ENCODE data around the gene C8G. TPM values are rescaled to one million over a fixed set of nuclear protein-coding genes. Genes with fewer than 3 reads are reported as not detected.

The C8G gene
- total and polyA plus RNA-seq, 2 of the 8 experiments (the other 6 are each of a cell fraction or from before 2014, with no cell fraction given) = 0.62 to 0.80 TPM

DNA sequence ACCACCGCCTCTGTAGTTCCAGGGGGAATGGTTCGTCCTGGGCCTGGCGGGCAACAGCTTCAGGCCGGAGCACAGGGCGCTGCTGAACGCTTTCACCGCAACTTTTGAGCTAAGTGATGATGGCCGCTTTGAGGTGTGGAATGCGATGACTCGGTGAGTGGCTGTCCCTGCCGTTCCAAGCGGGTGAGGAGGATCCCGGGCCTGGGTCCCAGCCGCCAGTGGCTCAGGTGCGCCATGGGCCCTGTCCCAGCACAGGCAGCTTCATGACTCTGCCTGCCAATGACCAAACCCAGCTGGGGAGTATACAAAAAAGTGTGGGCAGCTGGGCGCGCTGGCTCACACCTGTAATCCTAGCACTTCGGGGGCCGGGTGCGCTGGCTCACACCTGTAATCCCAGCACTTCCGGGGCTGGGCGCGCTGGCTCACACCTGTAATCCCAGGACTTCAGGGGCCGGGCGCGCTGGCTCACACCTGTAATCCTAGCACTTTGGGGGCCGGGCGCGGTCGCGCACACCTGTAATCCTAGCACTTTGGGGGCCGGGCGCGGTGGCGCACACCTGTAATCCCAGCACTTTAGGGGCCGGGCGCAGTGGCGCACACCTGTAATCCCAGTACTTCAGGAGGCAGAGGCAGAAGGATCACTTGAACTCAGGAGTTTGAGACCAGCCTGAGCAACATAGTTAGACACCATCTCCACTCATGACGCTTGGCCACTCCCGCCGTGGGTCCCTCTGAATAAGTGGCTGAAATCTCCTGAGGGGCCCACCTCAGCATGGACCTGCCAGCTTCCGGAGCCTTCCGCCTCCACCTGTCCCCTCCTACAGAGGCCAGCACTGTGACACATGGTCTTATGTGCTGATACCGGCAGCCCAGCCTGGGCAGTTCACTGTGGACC, 8.1 kb downstream of the C8G start:
- Histone ChIP-seq H4K91ac (replicated peaks; ENCODE audit: insufficient read length, low read length) (no peak overlapping the region), H3K9me3 (ENCODE audit: insufficient read depth in 2 of 2, low read depth in 1 of 2, low read length in 1 of 2) (no peaks in the 10 kb centered on the region), H2AFZ (ENCODE audit: low read length) (no peak overlapping the region), H3K18ac (ENCODE audit: extremely low read depth, low read length) (no peak overlapping the region), H3K27me3 (replicated peaks in 1 of 4; ENCODE audit: control insufficient read depth in 3 of 4, extremely low read depth in 1 of 4, insufficient read depth in 3 of 4, low read length in 3 of 4) (no peaks in the 10 kb centered on the region), H3K27ac (ENCODE audit: low read depth, low read length) (no peak overlapping the region), H3K9ac (replicated peaks in 1 of 4; ENCODE audit: extremely low read depth in 1 of 4, low read depth in 3 of 4, low read length in 3 of 4) (no peak overlapping the region), H3K79me1 (ENCODE audit: low read depth, low read length) (no peaks in the 10 kb centered on the region), H3K23ac (ENCODE audit: insufficient read length) (no peak overlapping the region), H3K4ac (replicated peaks; ENCODE audit: insufficient read length, low read depth, low read length) (no peak overlapping the region), H3K56ac (replicated peaks; ENCODE audit: insufficient read length, low read depth, low read length) (no peak overlapping the region), H4K5ac (ENCODE audit: insufficient read length, low read depth, low read length) (no peak overlapping the region), H2BK5ac (ENCODE audit: low read depth, low read length) (no peak overlapping the region; the same call in none of the 2 replicates), H2BK15ac (ENCODE audit: low read length) (no peak overlapping the region; the same call in 1 of the 2 replicates), H4K8ac (ENCODE audit: extremely low read depth, insufficient read depth, low read length) (no peak overlapping the region), H3K4me1 (replicated peaks in 1 of 4; ENCODE audit: control insufficient read depth in 3 of 4, insufficient read depth in 4 of 4, low read length in 3 of 4) (peaks cover 0 to 8% (median 5%) of the 10 kb centered on the region in 4 experiments; a peak in 5 of 7 replicates), H2AK5ac (ENCODE audit: low read depth, low read length) (no peak overlapping the region), H2BK12ac (ENCODE audit: low read depth, low read length) (0 out of 2 replicates have a peak overlapping the region, but pooled peaks have one; percentile 50), H3K23me2 (ENCODE audit: low read depth, low read length) (peaks cover 15% of the 10 kb centered on the region; the same call in 1 of the 2 replicates), H2BK20ac (ENCODE audit: low read length) (no peak overlapping the region), H3K4me3 (ENCODE audit: extremely low read depth in 1 of 4, insufficient read depth in 2 of 4, low read depth in 3 of 4, low read length in 4 of 4) (no peak overlapping the region), H4K20me1 (replicated peaks in 1 of 2; ENCODE audit: control insufficient read depth in 1 of 2, insufficient read depth in 2 of 2, low read length in 2 of 2) (peaks cover 0 to 6% of the 10 kb centered on the region in 2 experiments), H2BK120ac (replicated peaks; ENCODE audit: low read depth, low read length) (no peak overlapping the region), H3K14ac (ENCODE audit: insufficient read length) (no peak overlapping the region), H3K79me2 (ENCODE audit: control insufficient read depth in 1 of 2, insufficient read depth in 2 of 2, low read length in 2 of 2) (no peaks in the 10 kb centered on the region), H3K36me3 (ENCODE audit: control insufficient read depth in 2 of 4, insufficient read depth in 4 of 4, low read length in 3 of 4) (no peaks in the 10 kb centered on the region), H3K4me2 (ENCODE audit: insufficient read depth in 1 of 2, low read depth in 2 of 2, low read length in 2 of 2) (no peak overlapping the region)
- FAIRE-seq (no peak), DNase-seq (ENCODE audit: low read depth in 1 of 2, low spot score in 2 of 2) (no peak)
- 93% methylated on average over 40 of the region's 44 CpGs; no CpG with 5 or more reads in 1 of the 2 experiments for WGBS, 2 experiments (ENCODE audit: extremely low coverage in 1 of 2, insufficient coverage in 1 of 2, insufficient read length in 1 of 2, insufficient replicate concordance in 2 of 2, low coverage in 1 of 2, low lambda C conversion rate in 2 of 2, missing lambda C conversion rate in 1 of 2)
- ChIA-PET CTCF (ENCODE audit: partially characterized antibody) (interaction anchor here (0.6 to 5.2 kb wide), 9 partner anchors 9 to 165 kb away, joined by 3 to 21 read pairs (median 3); no protein-coding TSS in a partner anchor), POLR2A (ENCODE audit: partially characterized antibody) (interaction anchor here (0.7 kb wide), 1 partner anchor 39 kb away, joined by 3 read pairs; the partner anchor contains the start of gene PAXX)
- TF ChIP-seq GABPA (IDR thresholded peaks at IDR 0.05; ENCODE audit: borderline replicate concordance, insufficient read depth, low read length) = peak; percentile 46; the same call in 1 of the 2 replicates
- no peak for TF ChIP-seq EP300 (IDR thresholded peaks at IDR 0.05; ENCODE audit: borderline replicate concordance in 1 of 2, low read depth in 2 of 2, low read length in 2 of 2)
